ENCODE measurements around the gene C6orf52. TPM values are rescaled to one million over a fixed set of nuclear protein-coding genes. Genes with fewer than 3 reads are reported as not detected.

The C6orf52 gene
- total RNA-seq, 1 experiment from 2014 or later: 6.5 TPM

- ChIA-PET POLR2A (no interaction called here), CTCF (no interaction called here)
- intact Hi-C loops (cut with micrococcal nuclease; ENCODE audit: unreplicated experiment) (no loop called here), in situ Hi-C loops (cut with HindIII; ENCODE audit: low pct_unique_long_range_greater_than_20kb, low sequenced_read_pairs) (no loop called here)
- no peaks in the 10 kb centered on the region for H3K4me1 ChIP-seq (ENCODE audit: control insufficient read depth, insufficient read depth, low read length)
- H3K9me3 ChIP-seq (ENCODE audit: control insufficient read depth, insufficient read depth, low read depth, low read length): no peaks in the 10 kb centered on the region
- H3K27me3 ChIP-seq (ENCODE audit: control insufficient read depth, insufficient read depth, low read length): no peaks in the 10 kb centered on the region; the same call in 1 of the 2 replicates
- no peak overlapping the region for H3K4me3 ChIP-seq (ENCODE audit: low read depth in 2 of 2, low read length in 2 of 2)
- no peak overlapping the region for H3K27ac ChIP-seq (ENCODE audit: low read length)
- no peaks in the 10 kb centered on the region for H3K36me3 ChIP-seq (ENCODE audit: control insufficient read depth, insufficient read depth, low read length)
- no peak for TF ChIP-seq POLR2AphosphoS5 (IDR thresholded peaks at IDR 0.05; ENCODE audit: low read depth, low read length)
- TF ChIP-seq TCF7L2 (IDR thresholded peaks at IDR 0.05; ENCODE audit: low read depth, low read length): no peak
- TF ChIP-seq REST (IDR thresholded peaks at IDR 0.05; ENCODE audit: insufficient read depth in 1 of 2, low read depth in 2 of 2, low read length in 1 of 2): no peak
- TF ChIP-seq SIN3A (IDR thresholded peaks at IDR 0.05; ENCODE audit: borderline replicate concordance, insufficient read depth, low read depth, low read length): no peak
- TF ChIP-seq CTCF (IDR thresholded peaks at IDR 0.05): no peak
- DNase-seq (ENCODE audit: low read depth, low spot score): no peak
- ATAC-seq: no peak
- BruUV-seq (replicated peaks): no TSS peak
Observed at GRCh38 chr6:10655508-10656055, 38.8 kb downstream of the C6orf52 start.

GRCh38 chr6:10644225-10644624 lies 50.2 kb downstream of the C6orf52 start:
- ATAC-seq (no peak), DNase-seq (ENCODE audit: low read depth, low spot score) (no peak)
- Histone ChIP-seq H3K27me3 (ENCODE audit: control insufficient read depth, insufficient read depth, low read length) (no peaks in the 10 kb centered on the region), H3K9me3 (ENCODE audit: control insufficient read depth, insufficient read depth, low read depth, low read length) (no peaks in the 10 kb centered on the region), H3K36me3 (ENCODE audit: control insufficient read depth, insufficient read depth, low read length) (no peaks in the 10 kb centered on the region), H3K27ac (ENCODE audit: low read length) (no peak overlapping the region), H3K4me1 (ENCODE audit: control insufficient read depth, insufficient read depth, low read length) (no peaks in the 10 kb centered on the region), H3K4me3 (ENCODE audit: low read depth in 2 of 2, low read length in 2 of 2) (no peak overlapping the region)
- ChIA-PET CTCF (no interaction called here), POLR2A (no interaction called here)
- intact Hi-C loops (cut with micrococcal nuclease; ENCODE audit: unreplicated experiment): no loop called here
- in situ Hi-C loops (cut with HindIII; ENCODE audit: low pct_unique_long_range_greater_than_20kb, low sequenced_read_pairs): no loop called here
- no peak for TF ChIP-seq SIN3A (IDR thresholded peaks at IDR 0.05; ENCODE audit: borderline replicate concordance, insufficient read depth, low read depth, low read length)
- TF ChIP-seq CTCF (IDR thresholded peaks at IDR 0.05): no peak
- no peak for TF ChIP-seq TCF7L2 (IDR thresholded peaks at IDR 0.05; ENCODE audit: low read depth, low read length)
- TF ChIP-seq REST (IDR thresholded peaks at IDR 0.05; ENCODE audit: insufficient read depth in 1 of 2, low read depth in 2 of 2, low read length in 1 of 2): no peak
- no peak for TF ChIP-seq POLR2AphosphoS5 (IDR thresholded peaks at IDR 0.05; ENCODE audit: low read depth, low read length)
- no TSS peak for BruUV-seq (replicated peaks)

Measured in Panc1 (cell line).